OCI-LY1 (cell line): ENCODE results near the gene ADAMTS20.

Experiments used
- EZH2 ChIP-seq: fragments of 200-600 bp; sonication (generic), shearing (Covaris generic); IDR thresholded peaks from 2 replicates; pipeline ENCODE4 v1.8.0; 2017; ENCODE audit warnings: borderline replicate concordance, mixed run types, mild to moderate bottlenecking, antibody characterized with exemption, low read length, moderate library complexity, mixed read lengths
- TF ChIP-seq, protein P1 (sequence below): fragments of 200-600 bp; sonication (generic), shearing (Covaris generic); IDR thresholded peaks from 2 replicates; pipeline ENCODE4 v1.5.1; 2017; ENCODE audit warnings: mild to moderate bottlenecking, antibody characterized with exemption, low read length, moderate library complexity, mixed read lengths

- TF ChIP-seq, protein P1, sequence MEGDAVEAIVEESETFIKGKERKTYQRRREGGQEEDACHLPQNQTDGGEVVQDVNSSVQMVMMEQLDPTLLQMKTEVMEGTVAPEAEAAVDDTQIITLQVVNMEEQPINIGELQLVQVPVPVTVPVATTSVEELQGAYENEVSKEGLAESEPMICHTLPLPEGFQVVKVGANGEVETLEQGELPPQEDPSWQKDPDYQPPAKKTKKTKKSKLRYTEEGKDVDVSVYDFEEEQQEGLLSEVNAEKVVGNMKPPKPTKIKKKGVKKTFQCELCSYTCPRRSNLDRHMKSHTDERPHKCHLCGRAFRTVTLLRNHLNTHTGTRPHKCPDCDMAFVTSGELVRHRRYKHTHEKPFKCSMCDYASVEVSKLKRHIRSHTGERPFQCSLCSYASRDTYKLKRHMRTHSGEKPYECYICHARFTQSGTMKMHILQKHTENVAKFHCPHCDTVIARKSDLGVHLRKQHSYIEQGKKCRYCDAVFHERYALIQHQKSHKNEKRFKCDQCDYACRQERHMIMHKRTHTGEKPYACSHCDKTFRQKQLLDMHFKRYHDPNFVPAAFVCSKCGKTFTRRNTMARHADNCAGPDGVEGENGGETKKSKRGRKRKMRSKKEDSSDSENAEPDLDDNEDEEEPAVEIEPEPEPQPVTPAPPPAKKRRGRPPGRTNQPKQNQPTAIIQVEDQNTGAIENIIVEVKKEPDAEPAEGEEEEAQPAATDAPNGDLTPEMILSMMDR: no peak
- no peak for TF ChIP-seq EZH2
Observed at GRCh38 chr12:43540470-43540869, 11.5 kb downstream of the ADAMTS20 start.
